Kidney epithelial cell (primary cell): ENCODE results near the gene PLB1. TPM values are rescaled to one million over a fixed set of nuclear protein-coding genes. Genes with fewer than 3 reads are reported as not detected.
"Not testable (repeated sequence)": the region's sequence is repeated elsewhere in the genome, so short reads cannot be mapped to it uniquely, and the experiment has no call there.

Experiments used
- DNase-seq: peaks from one replicate; pipeline ENCODE4 v3.0.0-alpha.2; 2010; ENCODE audit warnings: low read depth
- H3K27me3 ChIP-seq: 2 replicates; pipeline ENCODE4 v1.6.0; 2011; ENCODE audit warnings: low read length; ENCODE audit not compliant: control insufficient read depth, insufficient read depth
- H3K36me3 ChIP-seq: 2 replicates; pipeline ENCODE4 v1.5.1; 2011; ENCODE audit warnings: low read length; ENCODE audit not compliant: control insufficient read depth, insufficient read depth
- H3K4me3 ChIP-seq: 2 replicates; pipeline ENCODE4 v1.5.1; 2011; ENCODE audit warnings: low read depth, mild to moderate bottlenecking, control low read depth, low read length
- total RNA-seq: library from RNA; depleted of rRNA; stranded (reverse); fragments of >200 nt; gene quantifications from 2 replicates; pipeline ENCODE4 v1.2.3, GENCODE V29; 2015
- TF ChIP-seq, protein P1 (sequence below): IDR thresholded peaks from 2 replicates; pipeline ENCODE4 v1.5.1; 2011; ENCODE audit warnings: mild to moderate bottlenecking, moderate library complexity, low read length, control low read depth, inconsistent platforms; ENCODE audit not compliant: insufficient read depth, poor library complexity, severe bottlenecking

Gene PLB1
- total RNA-seq, 1 donor from 2014 or later, result 0.25 TPM

DNA sequence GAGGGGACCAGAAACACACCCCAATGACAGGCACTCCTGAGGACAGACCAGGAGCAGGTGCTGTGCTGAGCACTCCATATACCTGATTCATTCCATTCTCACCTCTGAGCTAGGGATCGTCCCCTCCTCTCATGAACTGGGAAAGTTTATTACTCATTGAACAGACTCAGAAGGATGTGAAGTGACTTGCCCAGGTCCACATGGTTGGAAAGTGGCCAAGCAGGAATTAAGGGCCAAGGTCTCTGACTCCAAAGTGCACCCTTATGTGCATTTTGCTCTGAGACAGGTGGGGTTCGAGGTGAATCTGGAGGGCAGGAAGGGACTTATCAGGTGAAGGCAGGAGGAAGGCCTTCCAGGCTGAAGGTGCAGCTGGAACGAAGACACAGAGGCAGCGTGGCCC, 25.1 kb upstream of the PLB1 start:
- no peaks in the 10 kb centered on the region for H3K27me3 ChIP-seq
- H3K4me3 ChIP-seq, result no peak overlapping the region
- DNase-seq, result no peak
- H3K36me3 ChIP-seq, result no peaks in the 10 kb centered on the region
- TF ChIP-seq, protein P1, sequence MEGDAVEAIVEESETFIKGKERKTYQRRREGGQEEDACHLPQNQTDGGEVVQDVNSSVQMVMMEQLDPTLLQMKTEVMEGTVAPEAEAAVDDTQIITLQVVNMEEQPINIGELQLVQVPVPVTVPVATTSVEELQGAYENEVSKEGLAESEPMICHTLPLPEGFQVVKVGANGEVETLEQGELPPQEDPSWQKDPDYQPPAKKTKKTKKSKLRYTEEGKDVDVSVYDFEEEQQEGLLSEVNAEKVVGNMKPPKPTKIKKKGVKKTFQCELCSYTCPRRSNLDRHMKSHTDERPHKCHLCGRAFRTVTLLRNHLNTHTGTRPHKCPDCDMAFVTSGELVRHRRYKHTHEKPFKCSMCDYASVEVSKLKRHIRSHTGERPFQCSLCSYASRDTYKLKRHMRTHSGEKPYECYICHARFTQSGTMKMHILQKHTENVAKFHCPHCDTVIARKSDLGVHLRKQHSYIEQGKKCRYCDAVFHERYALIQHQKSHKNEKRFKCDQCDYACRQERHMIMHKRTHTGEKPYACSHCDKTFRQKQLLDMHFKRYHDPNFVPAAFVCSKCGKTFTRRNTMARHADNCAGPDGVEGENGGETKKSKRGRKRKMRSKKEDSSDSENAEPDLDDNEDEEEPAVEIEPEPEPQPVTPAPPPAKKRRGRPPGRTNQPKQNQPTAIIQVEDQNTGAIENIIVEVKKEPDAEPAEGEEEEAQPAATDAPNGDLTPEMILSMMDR, result no peak

DNA sequence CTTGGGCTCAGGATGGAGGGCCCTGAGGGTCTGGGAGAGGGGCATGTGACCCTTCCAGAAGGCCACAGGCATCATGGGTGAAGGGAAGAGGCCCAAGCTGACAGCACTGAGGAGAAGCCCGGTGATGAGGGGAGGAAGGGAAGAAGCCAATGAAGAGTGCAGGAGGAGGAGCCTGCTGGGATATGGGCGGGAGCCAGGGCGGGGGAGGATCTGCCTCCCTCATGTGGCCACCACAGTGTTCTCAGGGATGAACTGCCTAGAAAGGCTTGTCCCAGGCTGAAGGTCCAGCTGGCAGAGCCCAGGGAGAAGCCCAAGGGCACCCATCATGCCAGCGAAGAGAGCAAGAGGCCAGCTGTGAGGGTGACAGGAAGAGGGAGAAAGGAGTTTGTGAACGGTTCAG, 24.6 kb upstream of the PLB1 start:
- DNase-seq, result no peak
- TF ChIP-seq, protein P1, result no peak
- H3K36me3 ChIP-seq, result no peaks in the 10 kb centered on the region

DNA sequence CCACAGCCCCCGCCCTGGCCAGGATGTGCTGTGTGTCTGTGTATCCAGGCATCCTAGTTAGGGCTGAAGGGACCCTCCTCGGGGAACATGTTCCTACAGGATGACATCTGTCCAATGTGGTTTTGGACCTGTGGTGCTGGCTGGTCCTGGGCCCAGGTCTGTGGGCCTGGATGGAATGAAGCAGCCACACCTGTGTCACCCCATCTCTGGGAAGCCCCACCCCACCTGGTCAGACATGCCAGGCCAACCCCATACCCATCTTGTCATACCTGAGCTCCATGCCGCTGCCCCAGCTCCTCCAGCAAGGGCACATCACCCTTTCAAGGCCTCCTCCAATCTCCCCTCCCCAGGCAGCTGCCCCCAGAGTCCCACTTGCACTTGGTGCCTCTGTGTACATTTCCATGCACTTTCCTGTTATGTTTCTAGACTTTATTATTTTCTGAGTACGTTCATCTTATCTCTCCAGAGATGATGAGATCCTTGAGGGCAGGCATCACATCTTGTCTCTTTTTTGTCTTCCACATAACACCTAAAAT, 24.1 kb upstream of the PLB1 start:
- H3K4me3 ChIP-seq, result no peak overlapping the region
- TF ChIP-seq, protein P1, result no peak
- H3K36me3 ChIP-seq, result no peaks in the 10 kb centered on the region
- H3K27me3 ChIP-seq, result no peaks in the 10 kb centered on the region
- DNase-seq, result no peak

More for the DNA sequence above, 24.6 kb upstream of the PLB1 start:
- Histone ChIP-seq H3K4me3 (no peak overlapping the region), H3K27me3 (no peaks in the 10 kb centered on the region)

DNA sequence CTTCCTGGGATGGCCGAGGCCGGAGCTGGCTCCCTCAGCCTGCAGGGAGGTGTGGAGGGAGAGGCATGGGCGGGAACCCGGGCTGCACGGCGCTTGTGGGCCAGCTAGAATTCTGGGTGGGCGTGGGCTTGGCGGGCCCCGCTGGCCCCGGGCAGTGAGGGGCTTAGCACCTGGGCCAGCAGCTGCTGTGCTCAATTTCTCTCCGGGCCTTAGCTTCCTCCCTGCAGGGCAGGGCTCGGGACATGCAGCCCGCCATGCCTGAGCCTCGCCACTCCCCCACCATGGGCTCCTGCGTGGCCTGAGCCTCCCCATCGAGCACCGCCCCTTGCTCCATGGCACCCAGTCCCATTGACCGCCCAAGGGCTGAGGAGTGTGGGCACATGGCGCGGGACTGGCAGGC, 23.2 kb upstream of the PLB1 start:
- not testable (repeated sequence) for DNase-seq, H3K36me3 ChIP-seq, H3K4me3 ChIP-seq, H3K27me3 ChIP-seq

DNA sequence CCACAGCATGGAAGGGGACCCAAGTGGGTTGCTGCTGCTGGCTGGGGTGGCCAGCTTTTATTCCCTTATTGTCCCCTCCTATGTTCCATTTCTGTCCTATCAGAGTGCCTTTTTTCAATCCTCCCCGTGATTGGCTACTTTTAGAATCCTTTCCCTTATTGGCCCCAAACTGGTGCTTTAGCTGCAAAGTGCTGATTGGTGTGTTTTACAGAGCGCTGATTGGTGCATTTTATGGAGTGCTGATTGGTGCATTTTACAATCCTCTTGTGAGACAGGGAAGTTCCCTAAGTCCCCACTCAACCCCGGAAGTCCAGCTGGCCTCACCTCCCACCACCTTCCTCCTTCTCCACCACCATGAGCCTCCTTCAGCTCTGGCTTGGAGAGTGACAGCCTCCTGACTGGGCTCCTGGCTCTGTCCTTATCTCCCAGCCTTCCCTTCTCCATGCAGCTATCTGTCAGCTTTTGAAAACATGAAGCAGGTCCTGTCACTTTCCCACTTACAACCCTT, 20.7 kb upstream of the PLB1 start:
- TF ChIP-seq, protein P1, result no peak
- no peaks in the 10 kb centered on the region for H3K36me3 ChIP-seq
- no peaks in the 10 kb centered on the region for H3K27me3 ChIP-seq
- DNase-seq, result no peak
- no peak overlapping the region for H3K4me3 ChIP-seq

DNA sequence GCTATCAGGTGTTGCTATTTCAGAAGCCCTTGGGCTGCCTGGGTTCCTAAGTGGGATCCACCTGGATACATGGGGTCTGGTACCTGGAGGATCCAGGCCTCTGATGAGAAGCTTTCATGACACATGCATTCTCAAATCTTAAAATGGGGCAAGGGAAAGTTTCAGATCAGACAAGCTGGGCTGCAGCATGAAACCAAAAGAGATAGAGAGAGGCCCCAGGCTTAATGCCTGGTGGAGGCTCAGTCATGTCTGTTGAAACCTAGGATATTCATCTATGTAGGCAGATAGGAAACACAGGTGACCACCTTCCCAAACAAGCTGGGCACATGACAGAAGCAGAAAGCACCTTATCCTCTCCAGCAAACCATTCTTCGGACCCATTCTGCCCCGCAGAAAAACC, 18.8 kb upstream of the PLB1 start:
- no peaks in the 10 kb centered on the region for H3K36me3 ChIP-seq
- TF ChIP-seq, protein P1, result no peak
- H3K4me3 ChIP-seq, result no peak overlapping the region
- H3K27me3 ChIP-seq, result no peaks in the 10 kb centered on the region
- DNase-seq, result no peak
